ENCODE data around the gene CDH4. TPM values are rescaled to one million over a fixed set of nuclear protein-coding genes. Genes with fewer than 3 reads are reported as not detected.

Gene CDH4
- total RNA-seq, 1 experiment from 2014 or later = not detected

- CTCF ChIA-PET = no interaction called here
- Histone ChIP-seq H3K4me1 (ENCODE audit: control insufficient read depth, insufficient read depth, low read length) (no peaks in the 10 kb centered on the region), H3K36me3 (ENCODE audit: control insufficient read depth, insufficient read depth, low read length) (no peaks in the 10 kb centered on the region), H3K27ac (ENCODE audit: low read length) (no peak overlapping the region), H3K4me3 (ENCODE audit: low read depth in 2 of 2, low read length in 2 of 2) (no peak overlapping the region), H3K9me3 (ENCODE audit: control insufficient read depth, insufficient read depth, low read depth, low read length) (no peaks in the 10 kb centered on the region), H3K27me3 (ENCODE audit: control insufficient read depth, insufficient read depth, low read length) (peaks cover 7% of the 10 kb centered on the region)
- no peak for TF ChIP-seq POLR2AphosphoS5 (IDR thresholded peaks at IDR 0.05; ENCODE audit: low read depth, low read length)
- no peak for TF ChIP-seq SIN3A (IDR thresholded peaks at IDR 0.05; ENCODE audit: borderline replicate concordance, insufficient read depth, low read depth, low read length)
- TF ChIP-seq CTCF (IDR thresholded peaks at IDR 0.05) = no peak
- TF ChIP-seq TCF7L2 (IDR thresholded peaks at IDR 0.05; ENCODE audit: low read depth, low read length) = no peak
- TF ChIP-seq REST (IDR thresholded peaks at IDR 0.05; ENCODE audit: insufficient read depth in 1 of 2, low read depth in 2 of 2, low read length in 1 of 2) = no peak
- no TSS peak for BruUV-seq (replicated peaks)
- ATAC-seq = no peak
- in situ Hi-C loops (cut with HindIII; ENCODE audit: low pct_unique_long_range_greater_than_20kb, low sequenced_read_pairs) = no loop called here
- POLR2A ChIA-PET = no interaction called here
- intact Hi-C loops (cut with micrococcal nuclease; ENCODE audit: unreplicated experiment) = no loop called here
- DNase-seq (ENCODE audit: low read depth, low spot score) = no peak
These were observed 261.9 kb downstream of the CDH4 start for GRCh38 chr20:61514018-61514365.

- in situ Hi-C loops (cut with HindIII; ENCODE audit: low pct_unique_long_range_greater_than_20kb, low sequenced_read_pairs) (no loop called here), intact Hi-C loops (cut with micrococcal nuclease; ENCODE audit: unreplicated experiment) (no loop called here)
- H3K9me3 ChIP-seq (ENCODE audit: control insufficient read depth, insufficient read depth, low read depth, low read length) = no peaks in the 10 kb centered on the region
- no peak for TF ChIP-seq TCF7L2 (IDR thresholded peaks at IDR 0.05; ENCODE audit: low read depth, low read length)
- no peak for TF ChIP-seq SIN3A (IDR thresholded peaks at IDR 0.05; ENCODE audit: borderline replicate concordance, insufficient read depth, low read depth, low read length)
- no peak for TF ChIP-seq REST (IDR thresholded peaks at IDR 0.05; ENCODE audit: insufficient read depth in 1 of 2, low read depth in 2 of 2, low read length in 1 of 2)
- no peak for TF ChIP-seq CTCF (IDR thresholded peaks at IDR 0.05)
- no peak for TF ChIP-seq POLR2AphosphoS5 (IDR thresholded peaks at IDR 0.05; ENCODE audit: low read depth, low read length)
- no TSS peak for BruUV-seq (replicated peaks)
- H3K4me1 ChIP-seq (ENCODE audit: control insufficient read depth, insufficient read depth, low read length) = no peaks in the 10 kb centered on the region
- ATAC-seq (no peak), DNase-seq (ENCODE audit: low read depth, low spot score) (no peak)
- ChIA-PET CTCF (no interaction called here), POLR2A (no interaction called here)
- H3K36me3 ChIP-seq (ENCODE audit: control insufficient read depth, insufficient read depth, low read length) = no peaks in the 10 kb centered on the region
- no peak overlapping the region for H3K4me3 ChIP-seq (ENCODE audit: low read depth in 2 of 2, low read length in 2 of 2)
- no peak overlapping the region for H3K27ac ChIP-seq (ENCODE audit: low read length)
- peaks cover 5% of the 10 kb centered on the region for H3K27me3 ChIP-seq (ENCODE audit: control insufficient read depth, insufficient read depth, low read length)
These were observed 262.3 kb downstream of the CDH4 start for GRCh38 chr20:61514396-61514795.
